ENCODE measurements around the gene RAD51B.

DNA sequence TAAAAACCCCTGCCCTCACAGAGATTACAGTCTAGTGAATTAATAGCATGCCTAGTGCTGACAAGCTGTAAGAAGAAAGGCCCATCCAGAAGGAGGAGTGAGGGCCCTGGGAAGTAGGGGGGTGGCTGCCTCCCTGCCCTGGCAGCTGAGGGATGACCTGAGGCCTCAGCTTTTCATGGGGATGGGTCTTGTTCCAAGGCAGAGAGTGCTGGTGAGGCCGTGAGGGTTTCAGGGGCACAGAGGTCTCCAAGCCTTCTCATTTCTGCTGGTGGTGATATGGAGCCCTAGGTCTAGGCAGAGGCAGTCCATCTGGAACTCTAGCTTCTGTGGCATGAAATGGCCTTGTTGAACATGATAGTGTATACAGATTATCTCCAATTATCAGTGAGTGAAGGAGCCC is 858.9 kb downstream of the RAD51B start:
- TF ChIP-seq POLR2AphosphoS5 (IDR thresholded peaks at IDR 0.05; ENCODE audit: low read depth, low read length) = no peak
- TF ChIP-seq, protein P1, sequence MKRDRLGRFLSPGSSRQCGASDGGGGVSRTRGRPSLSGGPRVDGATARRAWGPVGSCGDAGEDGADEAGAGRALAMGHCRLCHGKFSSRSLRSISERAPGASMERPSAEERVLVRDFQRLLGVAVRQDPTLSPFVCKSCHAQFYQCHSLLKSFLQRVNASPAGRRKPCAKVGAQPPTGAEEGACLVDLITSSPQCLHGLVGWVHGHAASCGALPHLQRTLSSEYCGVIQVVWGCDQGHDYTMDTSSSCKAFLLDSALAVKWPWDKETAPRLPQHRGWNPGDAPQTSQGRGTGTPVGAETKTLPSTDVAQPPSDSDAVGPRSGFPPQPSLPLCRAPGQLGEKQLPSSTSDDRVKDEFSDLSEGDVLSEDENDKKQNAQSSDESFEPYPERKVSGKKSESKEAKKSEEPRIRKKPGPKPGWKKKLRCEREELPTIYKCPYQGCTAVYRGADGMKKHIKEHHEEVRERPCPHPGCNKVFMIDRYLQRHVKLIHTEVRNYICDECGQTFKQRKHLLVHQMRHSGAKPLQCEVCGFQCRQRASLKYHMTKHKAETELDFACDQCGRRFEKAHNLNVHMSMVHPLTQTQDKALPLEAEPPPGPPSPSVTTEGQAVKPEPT (CRISPR knock-in tag; IDR thresholded peaks at IDR 0.05; ENCODE audit: low read depth) = no peak
- TF ChIP-seq EZH2 (conservative IDR thresholded peaks at IDR 0.05; ENCODE audit: low read depth, low read length) = no peak
- no peak for TF ChIP-seq FOXK2 (IDR thresholded peaks at IDR 0.05)
- TF ChIP-seq BCL6 (CRISPR knock-in tag; IDR thresholded peaks at IDR 0.05) = no peak
- TF ChIP-seq NR1H2 (CRISPR knock-in tag; IDR thresholded peaks at IDR 0.05; ENCODE audit: borderline replicate concordance, low read depth) = no peak
- TF ChIP-seq CTCF (CRISPR knock-in tag; IDR thresholded peaks at IDR 0.05) = no peak

All from HepG2 (cell line).